Lower leg skin (tissue), 3 donors: ENCODE results near the gene RGS7BP.

Experiments
- CTCF ChIP-seq, 3 donors: fragments of 450-650 bp; IDR thresholded peaks; one replicate each; pipeline ENCODE4 v1.5.1; 2016; ENCODE audit warnings: antibody characterized with exemption in 3 of 3, mild to moderate bottlenecking in 3 of 3, moderate library complexity in 2 of 3
- POLR2A ChIP-seq, 2 donors: fragments of 450-650 bp; IDR thresholded peaks; one replicate each; pipeline ENCODE4 v1.6.1; 2016 to 2017; ENCODE audit warnings: antibody characterized with exemption in 2 of 2, mild to moderate bottlenecking in 1 of 2, moderate library complexity in 1 of 2

- no peak for TF ChIP-seq POLR2A (IDR thresholded peaks at IDR 0.05)
- TF ChIP-seq CTCF (IDR thresholded peaks at IDR 0.05): no peak
Measured at GRCh38 chr5:64507264-64507605, 1.4 kb downstream of the RGS7BP start.
